GM10847 (cell line): Measurements from ENCODE around the gene PHF21B.

ENCODE experiments used
- POLR2A ChIP-seq: IDR thresholded peaks from 2 replicates; pipeline ENCODE4 v1.6.1; 2011; ENCODE audit not compliant: insufficient read length; ENCODE audit errors: extremely low read depth

Gene PHF21B

GRCh38 chr22:44881624-44882023 is 128.2 kb downstream of the PHF21B start:
- no peak for TF ChIP-seq POLR2A

GRCh38 chr22:44880610-44881290 is 129.1 kb downstream of the PHF21B start:
- no peak for TF ChIP-seq POLR2A

GRCh38 chr22:44879301-44879680 is 130.5 kb downstream of the PHF21B start:
- no peak for TF ChIP-seq POLR2A

DNA sequence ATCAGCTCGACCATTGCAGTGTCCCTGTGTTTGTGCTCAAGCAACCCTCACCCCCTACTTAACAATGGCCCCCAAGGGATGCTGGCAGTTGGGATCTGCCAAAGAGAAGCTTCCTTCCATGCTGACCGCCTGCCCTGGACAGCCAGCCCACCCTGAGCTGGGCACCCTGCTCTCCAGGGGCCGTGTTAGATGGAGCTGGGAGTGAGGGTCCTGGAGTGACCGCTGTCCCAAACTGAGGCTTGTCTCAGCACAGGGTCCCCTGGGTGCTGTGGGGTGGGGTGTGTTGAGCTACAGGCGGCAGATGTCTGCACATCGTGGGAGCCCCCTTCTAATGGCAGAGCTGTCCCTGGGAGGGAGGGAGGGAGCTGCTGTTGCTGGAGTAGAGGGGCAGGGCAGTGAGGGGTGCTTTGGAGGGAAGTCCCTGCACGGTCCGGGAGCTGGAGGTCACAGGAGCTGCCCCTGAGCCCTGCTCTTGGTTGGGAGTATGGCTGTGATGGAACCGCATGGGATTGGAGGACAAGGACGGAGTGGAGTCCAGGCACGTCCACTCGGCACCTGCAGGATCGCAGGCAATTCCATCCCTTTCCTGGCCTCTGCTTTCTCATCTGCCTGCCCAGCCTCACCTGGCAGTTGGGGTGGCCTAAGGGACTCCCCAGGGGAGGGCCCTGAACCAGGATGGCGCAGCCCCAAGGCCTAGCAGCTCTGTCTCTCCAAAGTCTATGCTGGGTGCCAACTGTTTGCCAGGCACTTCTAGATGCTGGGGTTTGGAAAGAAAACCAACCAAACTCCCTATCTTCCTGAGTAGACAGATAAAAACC is 131.1 kb downstream of the PHF21B start:
- TF ChIP-seq POLR2A, result no peak

GRCh38 chr22:44876921-44877320 is 132.9 kb downstream of the PHF21B start:
- TF ChIP-seq POLR2A, result no peak

- TF ChIP-seq POLR2A, result no peak
Observed at GRCh38 chr22:44871782-44872181, 138.0 kb downstream of the PHF21B start.

GRCh38 chr22:44870021-44870420 is 139.8 kb downstream of the PHF21B start:
- no peak for TF ChIP-seq POLR2A

GRCh38 chr22:44869196-44869595 is 140.6 kb downstream of the PHF21B start:
- TF ChIP-seq POLR2A, result no peak

DNA sequence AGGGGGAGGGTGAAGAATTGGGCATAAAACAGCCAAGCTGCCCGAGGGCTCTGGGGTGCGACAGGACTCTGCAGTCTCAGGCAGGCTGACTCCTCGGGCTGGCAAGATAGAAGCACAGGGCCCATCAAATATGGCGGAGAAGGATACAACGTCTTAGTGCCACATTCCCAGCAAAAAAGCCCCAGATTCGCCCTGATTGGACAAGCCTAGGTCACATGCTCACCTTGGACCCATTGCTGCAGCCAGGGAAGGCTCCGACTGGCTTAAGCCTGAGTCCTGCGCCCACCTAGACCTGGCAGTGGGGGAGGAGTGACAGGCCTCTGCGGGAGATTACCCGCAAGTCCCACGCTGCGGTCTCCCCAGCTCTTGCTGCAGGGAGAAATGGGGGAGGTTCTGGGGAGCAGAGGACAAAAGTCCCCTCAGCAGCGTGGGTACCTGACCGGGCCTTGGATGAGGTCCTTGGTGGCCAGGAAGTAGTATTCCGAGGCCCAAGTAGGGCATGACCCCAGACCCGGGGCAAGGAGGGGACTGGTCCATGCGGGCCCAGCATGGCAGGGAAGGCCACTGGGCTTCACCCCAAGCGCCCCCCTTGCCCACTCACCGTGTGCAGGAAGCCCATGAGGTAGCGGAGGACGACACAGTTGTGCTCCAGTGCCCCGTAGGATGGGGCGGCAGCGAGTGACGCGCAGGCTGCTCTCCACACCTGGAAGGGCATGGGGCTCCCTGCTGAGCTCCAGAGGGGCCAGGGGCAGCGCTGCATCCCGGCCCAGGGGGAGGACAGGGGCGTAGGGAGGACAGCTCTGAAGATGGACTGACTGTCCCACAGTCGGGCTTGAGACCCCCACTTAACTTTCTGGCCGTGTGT is 144.4 kb downstream of the PHF21B start:
- no peak for TF ChIP-seq POLR2A

GRCh38 chr22:44862981-44863860 is 146.6 kb downstream of the PHF21B start:
- no peak for TF ChIP-seq POLR2A

DNA sequence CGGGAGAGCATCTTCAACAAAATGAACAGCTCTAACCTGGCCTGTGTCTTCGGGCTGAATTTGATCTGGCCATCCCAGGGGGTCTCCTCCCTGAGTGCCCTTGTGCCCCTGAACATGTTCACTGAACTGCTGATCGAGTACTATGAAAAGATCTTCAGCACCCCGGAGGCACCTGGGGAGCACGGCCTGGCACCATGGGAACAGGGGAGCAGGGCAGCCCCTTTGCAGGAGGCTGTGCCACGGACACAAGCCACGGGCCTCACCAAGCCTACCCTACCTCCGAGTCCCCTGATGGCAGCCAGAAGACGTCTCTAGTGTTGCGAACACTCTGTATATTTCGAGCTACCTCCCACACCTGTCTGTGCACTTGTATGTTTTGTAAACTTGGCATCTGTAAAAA is 147.5 kb downstream of the PHF21B start:
- no peak for TF ChIP-seq POLR2A

DNA sequence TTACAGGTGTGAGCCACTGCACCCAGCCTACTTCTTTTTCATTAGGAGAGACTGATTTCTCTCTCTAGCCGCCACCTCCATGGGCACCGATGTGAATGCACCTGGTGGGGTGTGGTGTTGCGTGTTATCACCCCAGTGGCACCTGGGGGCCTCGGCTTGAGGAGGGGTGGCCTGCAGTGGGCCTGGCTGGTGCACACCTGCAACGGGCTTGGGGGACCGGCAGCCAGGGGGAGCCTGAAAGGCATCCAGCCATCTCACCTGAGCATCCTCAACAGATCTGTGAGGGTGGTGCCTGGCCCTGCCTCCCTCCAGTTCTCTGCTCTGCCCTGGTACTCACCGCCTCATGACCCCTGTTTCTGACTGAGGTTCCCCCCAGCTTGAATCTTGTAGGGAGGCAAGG is 148.6 kb downstream of the PHF21B start:
- no peak for TF ChIP-seq POLR2A

GRCh38 chr22:44860311-44860710 is 149.5 kb downstream of the PHF21B start:
- no peak for TF ChIP-seq POLR2A

DNA sequence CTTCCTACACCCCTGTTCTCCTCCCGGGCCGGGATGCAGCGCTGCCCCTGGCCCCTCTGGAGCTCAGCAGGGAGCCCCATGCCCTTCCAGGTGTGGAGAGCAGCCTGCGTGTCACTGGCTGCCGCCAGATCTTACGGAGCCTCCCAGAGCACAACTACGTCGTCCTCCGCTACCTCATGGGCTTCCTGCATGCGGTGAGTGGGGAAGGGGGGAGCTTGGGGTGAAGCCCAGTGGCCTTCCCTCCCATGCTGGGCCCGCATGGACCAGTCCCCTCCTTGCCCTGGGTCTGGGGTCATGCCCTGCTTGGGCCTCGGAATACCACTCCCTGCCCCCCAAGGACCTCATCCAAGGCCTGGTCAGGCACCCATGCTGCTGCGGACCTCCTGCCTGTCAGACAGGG is 150.2 kb downstream of the PHF21B start:
- TF ChIP-seq POLR2A, result no peak

DNA sequence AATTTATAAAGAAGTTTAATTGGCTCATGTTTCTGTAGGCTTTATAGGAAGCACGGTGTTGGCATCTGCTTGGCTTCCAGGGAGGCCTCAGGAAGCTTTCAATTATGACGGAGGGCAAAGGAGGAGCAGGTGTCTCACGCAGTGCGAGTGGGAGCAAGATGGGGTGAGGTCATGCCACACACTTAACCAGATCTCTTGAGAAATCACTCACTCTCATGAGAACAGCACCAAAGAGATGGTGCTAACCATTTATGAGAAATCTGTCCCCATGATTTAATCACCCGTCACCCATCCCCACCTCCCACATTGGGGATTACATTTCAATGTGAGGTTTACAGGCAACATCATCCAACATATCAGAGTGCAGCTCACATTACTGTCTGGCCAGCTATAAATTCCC is 153.9 kb downstream of the PHF21B start:
- TF ChIP-seq POLR2A, result no peak
